Spleen (tissue), 11 donors: ENCODE measurements around the gene SIRT2. TPM values are rescaled to one million over a fixed set of nuclear protein-coding genes. Genes with fewer than 3 reads are reported as not detected.

ENCODE experiments used
- DNase-seq: peaks from one replicate; pipeline ENCODE4 v3.0.0-alpha.2; 2020
- H3K27ac ChIP-seq, 8 donors: fragments of 200-600 bp; sonication (generic) in 7 of 8; 1 replicate in 4 of 8; 2 replicates in 4 of 8; pipeline versions ENCODE4 v1.5.0 to v1.8.0; 2016 to 2021; ENCODE audit warnings: inconsistent platforms in 4 of 8, mild to moderate bottlenecking in 4 of 8, moderate library complexity in 1 of 8
- H3K27me3 ChIP-seq, 7 donors: fragments of 200-600 bp; sonication (generic) in 6 of 7; replicated peaks in 1 of 7; 1 replicate in 4 of 7; 2 replicates in 3 of 7; pipeline versions ENCODE4 v1.5.0 to v1.8.0; 2016 to 2021; ENCODE audit warnings: inconsistent platforms in 3 of 7, mild to moderate bottlenecking in 1 of 7
- H3K36me3 ChIP-seq, 6 donors: fragments of 200-600 bp; sonication (generic) in 5 of 6; 1 replicate in 4 of 6; 2 replicates in 2 of 6; pipeline versions ENCODE4 v1.5.0 to v1.8.0; 2016 to 2021; ENCODE audit warnings: inconsistent platforms in 2 of 6
- H3K4me1 ChIP-seq, 6 donors: fragments of 200-600 bp; sonication (generic) in 5 of 6; 1 replicate in 3 of 6; 2 replicates in 3 of 6; pipeline versions ENCODE4 v1.5.0 to v1.8.0; 2016 to 2021; ENCODE audit warnings: inconsistent platforms in 3 of 6
- H3K4me3 ChIP-seq, 8 donors: fragments of 200-600 bp; sonication (generic) in 7 of 8; 1 replicate in 4 of 8; 2 replicates in 4 of 8; pipeline versions ENCODE4 v1.5.0 to v1.8.0; 2016 to 2021; ENCODE audit warnings: inconsistent platforms in 4 of 8, mild to moderate bottlenecking in 4 of 8, moderate library complexity in 2 of 8
- H3K9me3 ChIP-seq, 8 donors: fragments of 200-600 bp; sonication (generic) in 7 of 8; 1 replicate in 4 of 8; 2 replicates in 4 of 8; pipeline versions ENCODE4 v1.5.0 to v1.8.0; 2016 to 2021; ENCODE audit warnings: inconsistent platforms in 4 of 8
- POLR2A ChIP-seq, 3 donors: fragments of 450-650 bp; IDR thresholded peaks; one replicate each; pipeline ENCODE4 v1.5.1; 2017; ENCODE audit warnings: antibody characterized with exemption in 3 of 3, mild to moderate bottlenecking in 1 of 3
- POLR2AphosphoS5 ChIP-seq, 3 donors: sonication (generic); formaldehyde crosslinking; IDR thresholded peaks; one replicate each; pipeline ENCODE4 v1.5.1; 2017; ENCODE audit warnings: antibody characterized with exemption in 3 of 3
- WGBS, 5 donors: extraction: QIAGEN DNeasy Blood & Tissue Kit in 3 of 5; methylation state at CpG; one replicate each; pipeline versions ENCODE4 v1.1.5 to v1.1.7; 2013 to 2018; 5-methylcytosine and 5-hydroxymethylcytosine counted together
- intact Hi-C: fragments of 100-400 bp; cut with DNase I; formaldehyde crosslinking; loops from one replicate; pipeline ENCODE4 v1.15.0; 2023; ENCODE audit warnings: low total_unique reads
- polyA plus RNA-seq, 3 donors: library from polyadenylated mRNA; stranded (reverse); fragments of 200-250 nt; gene quantifications; one replicate each; pipeline ENCODE4 v1.2.1, GENCODE V29; 2013
- total RNA-seq, 7 donors: library from RNA; depleted of rRNA in 3 of 7; stranded (reverse); fragments of >200 nt in 3 of 7; fragmentation: NEBNext Ultra II Directional in 4 of 7; extraction: Animal tissue kit (Norgen Biotek cat#: 25700) in 4 of 7; gene quantifications; one replicate each; pipeline versions ENCODE4 v1.1.0 to v1.2.1, GENCODE V29; 2016 to 2021
- TF ChIP-seq, protein P1 (sequence below), 11 experiments: fragments of 200-600 bp in 7 of 11; fragments of 450-650 bp in 4 of 11; sonication (generic) in 4 of 11; IDR thresholded peaks in 8 of 11; conservative IDR thresholded peaks in 3 of 11; 1 replicate in 7 of 11; 2 replicates in 4 of 11; pipeline versions ENCODE4 v1.4.0 to v1.8.0; 2016 to 2021; ENCODE audit warnings: antibody characterized with exemption in 11 of 11, inconsistent platforms in 4 of 11, mild to moderate bottlenecking in 1 of 11
- donor health status: healthy with polysubstance abuse.
- donor health status: DM: no; HTN: no; CAD: no; lungs with moderate emphysema.
- donor health status: DM: no; HTN: no; CAD: no.
- donor health status: Bipolar disorder and iron deficiency.
- donor health status: healthy.
- donor health status: DM: no; HTN: no; CAD: no.
- donor health status: DM: yes; HTN: yes; CAD: no.

The SIRT2 gene
- total and polyA plus RNA-seq, 10 donors = 25.8 to 81.0 (median 50.2) TPM

DNA sequence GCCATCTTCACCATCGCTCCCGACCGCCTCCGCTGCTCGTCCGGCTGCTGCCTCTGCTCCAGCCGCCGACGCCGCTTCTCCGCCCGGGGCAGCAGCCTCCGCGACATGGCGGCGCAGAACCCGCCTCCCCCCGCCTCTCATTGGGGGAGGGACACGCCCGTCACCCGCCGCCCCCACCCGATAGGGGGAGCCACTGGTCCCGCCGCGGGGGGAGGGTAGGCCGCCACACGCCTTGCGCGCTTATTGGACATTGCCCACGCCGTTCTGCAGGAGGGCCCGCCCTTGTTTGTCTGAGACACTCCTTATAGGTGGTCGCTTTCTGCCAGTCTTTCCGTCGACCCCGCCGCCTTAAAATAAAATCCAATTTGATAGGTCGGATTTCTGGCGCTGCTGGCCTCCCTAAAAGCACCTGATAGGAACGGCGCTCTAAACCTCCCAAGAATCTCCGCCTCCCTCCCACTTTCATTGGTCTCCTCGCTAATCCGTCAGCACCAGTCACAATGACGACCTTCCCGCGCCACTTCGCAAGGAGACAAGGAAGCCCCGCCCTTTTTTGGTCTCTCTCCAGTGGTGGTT is 49.5 kb downstream of the SIRT2 start, which contains the start of gene HNRNPL:
TSS of gene HNRNPL (minus strand) at position 127 of the 576 bp plus-strand sequence. CDS start at position 107, 20 bp downstream.
- Histone ChIP-seq H3K27ac (peak within 1 kb of the TSS; percentile 92 to 100 (median 100)), H3K4me1 (peaks cover 33 to 76% (median 65%) of the 10 kb centered on the region in 6 donors), H3K27me3 (no peaks in the 10 kb centered on the region), H3K4me3 (peak within 1 kb of the TSS; percentile 53 to 91 (median 66)), H3K36me3 (peaks cover 0 to 39% (median 29%) of the 10 kb centered on the region in 6 donors), H3K9me3 (no peaks in the 10 kb centered on the region)
- WGBS, 5 donors = 0 to 1% (median 0%) methylated on average over 32 to 50 of the region's 50 CpGs
- intact Hi-C loops = no loop called here
- DNase-seq = peak; percentile 99
- TF ChIP-seq, protein P1, sequence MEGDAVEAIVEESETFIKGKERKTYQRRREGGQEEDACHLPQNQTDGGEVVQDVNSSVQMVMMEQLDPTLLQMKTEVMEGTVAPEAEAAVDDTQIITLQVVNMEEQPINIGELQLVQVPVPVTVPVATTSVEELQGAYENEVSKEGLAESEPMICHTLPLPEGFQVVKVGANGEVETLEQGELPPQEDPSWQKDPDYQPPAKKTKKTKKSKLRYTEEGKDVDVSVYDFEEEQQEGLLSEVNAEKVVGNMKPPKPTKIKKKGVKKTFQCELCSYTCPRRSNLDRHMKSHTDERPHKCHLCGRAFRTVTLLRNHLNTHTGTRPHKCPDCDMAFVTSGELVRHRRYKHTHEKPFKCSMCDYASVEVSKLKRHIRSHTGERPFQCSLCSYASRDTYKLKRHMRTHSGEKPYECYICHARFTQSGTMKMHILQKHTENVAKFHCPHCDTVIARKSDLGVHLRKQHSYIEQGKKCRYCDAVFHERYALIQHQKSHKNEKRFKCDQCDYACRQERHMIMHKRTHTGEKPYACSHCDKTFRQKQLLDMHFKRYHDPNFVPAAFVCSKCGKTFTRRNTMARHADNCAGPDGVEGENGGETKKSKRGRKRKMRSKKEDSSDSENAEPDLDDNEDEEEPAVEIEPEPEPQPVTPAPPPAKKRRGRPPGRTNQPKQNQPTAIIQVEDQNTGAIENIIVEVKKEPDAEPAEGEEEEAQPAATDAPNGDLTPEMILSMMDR (IDR thresholded peaks at IDR 0.05 in 8 of 11, conservative IDR thresholded peaks at IDR 0.05 in 3 of 11) = peak in 10 of 11 experiments; percentile 26 to 71 (median 62)
- TF ChIP-seq POLR2AphosphoS5 (IDR thresholded peaks at IDR 0.05) = peak; percentile 98 to 99 (median 99)
- peak; percentile 88 to 95 (median 91) for TF ChIP-seq POLR2A (IDR thresholded peaks at IDR 0.05)

DNA sequence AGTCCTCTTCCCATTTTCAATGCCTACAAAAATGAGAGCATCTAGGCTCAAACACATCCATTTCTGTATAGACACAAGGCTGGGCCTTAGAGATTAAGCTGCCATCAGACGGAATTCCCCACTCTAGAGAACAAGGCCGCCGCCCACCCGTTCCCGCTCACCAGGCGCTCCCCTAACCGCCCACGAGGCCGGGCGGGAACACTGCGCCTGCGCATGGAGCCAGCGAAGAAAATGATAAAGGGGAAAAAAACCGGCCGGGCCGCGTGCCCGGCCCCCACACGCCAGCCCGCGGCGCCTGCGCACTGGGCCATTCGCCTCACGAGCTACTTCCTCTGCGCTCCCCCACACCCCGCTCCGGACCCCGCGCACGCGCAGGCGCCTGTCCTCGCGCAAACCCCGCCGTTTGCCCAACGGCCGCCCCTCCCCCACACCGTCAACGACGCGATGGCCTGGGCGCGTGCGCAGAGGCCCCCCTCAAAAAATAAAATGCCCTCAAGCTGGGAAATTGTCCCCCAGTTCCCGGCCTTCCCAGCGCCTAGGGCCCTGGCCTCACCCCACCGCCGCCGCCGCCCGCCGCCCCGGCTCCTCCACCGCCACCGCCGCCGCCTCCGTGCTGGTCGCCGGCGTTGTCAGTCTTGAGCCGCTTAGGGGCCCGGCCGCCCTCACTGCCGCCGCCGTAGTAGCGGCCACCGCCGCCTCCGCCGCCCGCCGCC is 50.1 kb downstream of the SIRT2 start:
- H3K4me1 ChIP-seq = peaks cover 38 to 78% (median 71%) of the 10 kb centered on the region in 6 donors

DNA sequence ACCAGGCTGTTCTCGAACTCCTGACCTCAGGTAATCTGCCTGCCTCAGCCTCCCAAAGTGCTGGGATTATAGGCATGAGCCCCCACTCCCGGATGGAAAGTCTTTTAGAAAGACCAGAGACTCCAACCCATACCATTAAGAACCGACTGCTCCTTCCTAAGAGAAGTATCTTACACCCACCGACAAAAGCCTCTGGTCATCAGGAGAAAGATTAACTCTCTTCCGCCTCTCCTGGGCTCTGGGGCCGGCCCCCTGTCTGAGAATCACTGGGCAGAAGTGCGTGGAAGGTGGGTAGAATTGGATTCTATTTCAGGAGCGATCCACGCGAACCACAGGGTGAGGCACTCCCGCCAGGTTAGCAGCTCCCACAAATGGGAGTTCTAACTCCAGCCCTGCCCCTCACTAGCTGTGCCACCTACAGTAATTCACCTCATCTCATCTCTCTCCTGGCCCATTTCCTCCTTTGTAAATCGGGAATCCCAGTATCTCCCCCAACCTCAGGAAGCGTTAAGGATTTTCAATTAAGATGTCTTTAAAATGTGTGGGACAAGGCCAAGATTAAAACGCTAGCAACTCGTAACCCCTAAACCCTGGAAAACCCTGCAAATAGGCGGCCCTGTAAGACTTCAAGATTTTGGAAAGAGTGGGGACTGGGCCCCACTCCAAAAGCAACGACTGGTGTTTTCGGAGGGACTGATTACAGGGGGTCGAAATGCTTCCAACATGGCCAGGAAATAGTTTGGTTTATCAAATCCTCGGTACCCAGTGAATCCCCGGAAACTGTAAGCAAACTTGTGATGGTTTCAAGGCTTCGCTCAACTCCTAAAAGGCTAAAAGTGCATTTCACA is 50.9 kb downstream of the SIRT2 start:
- Histone ChIP-seq H3K9me3 (no peaks in the 10 kb centered on the region), H3K27me3 (no peaks in the 10 kb centered on the region), H3K4me3 (peak overlapping the region; percentile 53 to 91 (median 65)), H3K4me1 (peaks cover 38 to 81% (median 79%) of the 10 kb centered on the region in 6 donors), H3K27ac (peak overlapping the region; percentile 92 to 100 (median 100)), H3K36me3 (peaks cover 2 to 53% (median 43%) of the 10 kb centered on the region in 6 donors)
- TF ChIP-seq POLR2AphosphoS5 (IDR thresholded peaks at IDR 0.05) = peak in 1 of 3 donors; percentile 19
- TF ChIP-seq, protein P1 (IDR thresholded peaks at IDR 0.05 in 8 of 11, conservative IDR thresholded peaks at IDR 0.05 in 3 of 11) = no peak
- intact Hi-C loops = no loop called here
- 23 to 29% (median 26%) methylated on average over 21 to 22 of the region's 22 CpGs for WGBS, 5 donors
- peak; percentile 79 for DNase-seq

More for the DNA sequence above, 50.1 kb downstream of the SIRT2 start:
- no peaks in the 10 kb centered on the region for H3K9me3 ChIP-seq
- intact Hi-C loops = no loop called here
- no peaks in the 10 kb centered on the region for H3K27me3 ChIP-seq
- H3K27ac ChIP-seq = peak overlapping the region; percentile 92 to 100 (median 100)
- TF ChIP-seq POLR2AphosphoS5 (IDR thresholded peaks at IDR 0.05) = peak in 1 of 3 donors; percentile 69
- TF ChIP-seq POLR2A (IDR thresholded peaks at IDR 0.05) = peak in 1 of 3 donors; percentile 40
- TF ChIP-seq, protein P1 (IDR thresholded peaks at IDR 0.05 in 8 of 11, conservative IDR thresholded peaks at IDR 0.05 in 3 of 11) = no peak
- peak; percentile 99 for DNase-seq
- peak overlapping the region; percentile 53 to 91 (median 65) for H3K4me3 ChIP-seq
- H3K36me3 ChIP-seq = peaks cover under 1 to 45% (median 36%) of the 10 kb centered on the region in 6 donors
- 0 to 1% (median 1%) methylated on average over 29 to 76 of the region's 76 CpGs for WGBS, 5 donors
